Adrenal gland (tissue), 5 donors: Measurements from ENCODE around the gene MGME1.

Experiments used
- POLR2A ChIP-seq, 2 donors: fragments of 450-650 bp; IDR thresholded peaks; one replicate each; pipeline ENCODE4 v1.6.1; 2017; ENCODE audit warnings: antibody characterized with exemption in 2 of 2, mild to moderate bottlenecking in 2 of 2, moderate library complexity in 1 of 2
- TF ChIP-seq, protein P1 (sequence below), 6 experiments: fragments of 450-650 bp in 4 of 6; fragments of 200-600 bp in 2 of 6; sonication (generic) in 1 of 6; IDR thresholded peaks; 1 replicate in 5 of 6; 2 replicates in 1 of 6; pipeline versions ENCODE4 v1.5.1 to v1.8.0; 2016 to 2021; ENCODE audit warnings: antibody characterized with exemption in 6 of 6, mild to moderate bottlenecking in 2 of 6, moderate library complexity in 1 of 6
- donor health status: DM: no; HTN: no; CAD: no.

DNA sequence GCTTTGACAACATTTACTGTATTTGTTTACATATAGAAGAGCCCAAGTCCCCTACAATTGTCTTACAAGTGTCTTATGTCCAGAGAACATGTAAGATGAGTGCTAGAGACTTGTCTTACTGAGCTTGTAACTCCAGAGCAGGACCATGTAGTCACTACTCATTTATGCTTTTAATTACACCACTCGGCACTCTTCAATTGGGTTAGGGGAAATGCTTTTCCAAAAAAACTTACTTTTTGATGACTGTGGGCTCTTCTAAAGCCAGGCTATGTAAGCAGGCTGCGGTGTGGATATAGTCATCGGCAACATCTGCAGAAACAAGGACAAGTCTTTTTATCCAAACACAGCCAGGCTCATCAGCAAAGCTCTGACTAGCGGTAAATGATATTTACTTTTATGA is 18.9 kb upstream of the MGME1 start:
- TF ChIP-seq, protein P1, sequence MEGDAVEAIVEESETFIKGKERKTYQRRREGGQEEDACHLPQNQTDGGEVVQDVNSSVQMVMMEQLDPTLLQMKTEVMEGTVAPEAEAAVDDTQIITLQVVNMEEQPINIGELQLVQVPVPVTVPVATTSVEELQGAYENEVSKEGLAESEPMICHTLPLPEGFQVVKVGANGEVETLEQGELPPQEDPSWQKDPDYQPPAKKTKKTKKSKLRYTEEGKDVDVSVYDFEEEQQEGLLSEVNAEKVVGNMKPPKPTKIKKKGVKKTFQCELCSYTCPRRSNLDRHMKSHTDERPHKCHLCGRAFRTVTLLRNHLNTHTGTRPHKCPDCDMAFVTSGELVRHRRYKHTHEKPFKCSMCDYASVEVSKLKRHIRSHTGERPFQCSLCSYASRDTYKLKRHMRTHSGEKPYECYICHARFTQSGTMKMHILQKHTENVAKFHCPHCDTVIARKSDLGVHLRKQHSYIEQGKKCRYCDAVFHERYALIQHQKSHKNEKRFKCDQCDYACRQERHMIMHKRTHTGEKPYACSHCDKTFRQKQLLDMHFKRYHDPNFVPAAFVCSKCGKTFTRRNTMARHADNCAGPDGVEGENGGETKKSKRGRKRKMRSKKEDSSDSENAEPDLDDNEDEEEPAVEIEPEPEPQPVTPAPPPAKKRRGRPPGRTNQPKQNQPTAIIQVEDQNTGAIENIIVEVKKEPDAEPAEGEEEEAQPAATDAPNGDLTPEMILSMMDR (IDR thresholded peaks at IDR 0.05) = no peak
- no peak for TF ChIP-seq POLR2A (IDR thresholded peaks at IDR 0.05)
